Right lung (tissue), 5 donors: Measurements from ENCODE around the gene SYT9. TPM values are rescaled to one million over a fixed set of nuclear protein-coding genes. Genes with fewer than 3 reads are reported as not detected.

Source experiments
- DNase-seq, 2 donors: peaks; one replicate each; pipeline ENCODE4 v3.0.0-alpha.2; 2013
- polyA plus RNA-seq, 5 donors: library from polyadenylated mRNA; unstranded; fragments of 120-200 nt; gene quantifications; one replicate each; pipeline versions ENCODE4 v1.2.1 to v1.2.3, GENCODE V29; 2013; ENCODE audit warnings: inconsistent platforms in 1 of 5, low replicate concordance in 1 of 5; ENCODE audit not compliant: insufficient read length in 5 of 5, insufficient read depth in 1 of 5

SYT9 gene
- polyA plus RNA-seq, 5 donors: 0.12 to 0.16 (median 0.14) TPM

DNA sequence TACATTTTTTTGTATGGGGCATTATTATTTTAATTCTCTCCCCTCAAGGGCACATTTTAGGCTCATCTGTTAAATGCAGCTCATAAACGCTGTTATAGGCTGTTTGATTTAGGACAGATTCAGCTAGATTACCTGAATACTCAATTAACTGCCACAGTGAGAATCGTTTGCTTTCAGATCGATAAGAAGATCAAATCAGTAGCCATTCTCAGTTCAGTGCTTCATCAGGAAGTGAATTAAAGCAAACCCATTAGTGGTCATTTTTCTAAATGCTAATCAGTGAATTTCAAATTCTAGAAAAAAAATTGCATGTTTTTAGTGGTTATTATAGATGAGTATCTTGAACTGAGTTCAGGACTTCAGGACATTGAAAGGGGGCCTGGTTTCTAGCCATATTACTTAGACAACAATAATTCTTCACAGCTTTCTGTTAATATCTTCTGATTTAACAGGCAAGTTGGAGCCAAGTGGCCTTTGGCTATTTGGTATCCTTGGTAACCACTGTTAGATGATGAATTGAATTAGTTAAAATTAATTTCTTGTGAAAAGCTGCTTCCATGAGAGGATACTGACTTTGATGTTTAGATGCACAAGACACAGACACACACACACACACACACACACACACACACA lies 18.6 kb downstream of the SYT9 start:
- no peak for DNase-seq

DNA sequence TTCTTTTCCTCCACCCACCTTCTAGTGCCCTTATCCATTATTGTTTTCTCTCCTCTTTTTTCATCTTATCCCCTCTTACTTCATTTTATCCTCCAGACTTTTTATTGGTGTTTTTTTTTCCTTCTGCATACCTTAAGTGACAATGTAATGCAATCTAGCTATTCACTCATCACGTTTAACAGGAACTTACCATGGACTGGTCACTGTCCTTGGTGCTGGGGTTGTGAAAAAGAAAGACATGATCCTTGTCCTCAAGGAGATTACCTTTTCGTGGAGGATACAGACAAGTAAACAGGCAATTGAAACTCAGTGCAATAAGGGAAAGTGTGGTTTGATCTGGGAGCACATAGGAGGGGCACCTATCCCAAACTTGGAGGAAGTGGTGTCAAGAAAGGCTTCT lies 20.7 kb downstream of the SYT9 start:
- DNase-seq: no peak

DNA sequence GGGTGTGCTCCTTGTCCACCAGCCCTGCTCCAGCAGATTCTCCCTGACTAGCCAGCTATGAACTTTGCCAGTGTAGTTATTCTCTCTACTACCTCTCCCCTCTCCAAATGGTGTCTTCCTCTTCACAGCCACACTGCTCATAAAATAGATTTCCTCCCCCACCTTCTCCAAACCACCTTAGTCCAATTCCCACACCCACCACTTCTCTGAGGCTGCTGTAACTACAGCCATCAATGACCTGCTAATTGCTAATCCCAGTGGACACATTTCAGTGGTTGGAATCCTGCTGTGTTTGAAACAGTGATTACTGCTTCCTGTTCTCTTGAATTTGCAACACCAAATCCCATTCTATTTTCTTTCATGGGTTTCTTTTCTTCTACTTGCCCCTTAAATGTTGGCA lies 23.4 kb downstream of the SYT9 start:
- DNase-seq: no peak

DNA sequence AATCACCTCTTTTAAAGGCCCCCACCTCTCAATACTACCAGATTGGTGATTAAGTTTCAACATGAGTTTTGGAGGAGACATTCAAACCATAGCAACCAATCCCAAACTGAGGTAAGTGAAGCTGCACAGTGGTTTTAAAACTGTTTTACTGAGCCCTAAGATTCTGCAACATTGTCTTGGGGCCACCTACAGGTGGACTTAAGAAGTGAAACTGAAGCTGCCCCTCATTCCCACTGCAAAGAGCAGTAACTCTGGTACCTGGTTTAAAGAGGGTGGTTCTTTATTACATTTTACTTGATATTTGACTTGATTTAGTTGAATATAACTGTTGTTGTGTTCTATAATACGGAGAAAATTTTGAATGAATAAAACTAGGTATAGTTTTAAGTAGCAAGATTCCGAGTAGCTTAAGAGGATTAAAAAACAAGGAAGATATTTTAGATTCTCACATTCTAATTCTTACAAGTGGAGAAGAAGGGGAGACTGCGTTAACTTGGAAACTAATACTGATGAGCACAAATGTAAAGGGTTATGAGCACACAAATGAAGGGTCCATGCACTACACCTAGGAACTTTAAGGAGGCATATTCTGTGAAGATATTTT lies 26.7 kb downstream of the SYT9 start:
- DNase-seq: peak in 1 of 2 donors; percentile 1

DNA sequence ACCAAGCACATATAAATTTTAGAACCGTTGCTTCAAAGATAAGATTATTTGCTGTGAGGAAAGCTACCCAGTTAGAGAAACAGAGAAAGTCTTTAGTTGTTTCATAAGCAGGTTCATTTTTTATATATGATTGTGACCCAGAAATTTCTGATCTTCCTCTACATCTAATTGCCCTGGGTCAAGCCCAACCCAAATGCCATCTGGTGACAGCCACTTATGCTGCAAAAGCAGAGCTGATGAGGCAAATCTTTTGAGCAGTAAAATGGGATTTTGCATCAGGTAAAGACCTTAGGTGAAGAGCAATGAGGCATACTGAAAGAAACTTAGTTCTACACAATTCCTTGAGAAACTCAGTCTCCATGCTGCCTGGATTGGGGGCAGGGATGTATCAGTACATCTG lies 28.0 kb downstream of the SYT9 start:
- DNase-seq: no peak

DNA sequence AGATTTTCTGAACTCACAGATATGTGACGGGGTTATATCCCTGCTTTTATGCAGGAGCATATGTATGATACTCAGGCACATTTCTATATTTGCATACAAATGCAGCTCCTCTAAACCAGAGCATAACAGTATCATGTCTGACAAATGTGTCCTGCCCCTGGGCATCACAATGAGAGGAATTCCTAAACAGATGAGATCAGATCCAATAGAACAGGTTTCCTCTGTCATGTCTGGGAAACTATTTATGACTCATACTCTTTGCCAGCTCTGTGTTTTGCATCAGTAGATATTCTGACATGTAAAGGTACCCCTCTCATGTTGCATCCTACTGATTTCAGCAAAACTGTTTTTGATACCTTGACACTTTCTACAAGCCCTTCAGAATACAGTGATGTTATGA lies 29.4 kb downstream of the SYT9 start:
- no peak for DNase-seq

DNA sequence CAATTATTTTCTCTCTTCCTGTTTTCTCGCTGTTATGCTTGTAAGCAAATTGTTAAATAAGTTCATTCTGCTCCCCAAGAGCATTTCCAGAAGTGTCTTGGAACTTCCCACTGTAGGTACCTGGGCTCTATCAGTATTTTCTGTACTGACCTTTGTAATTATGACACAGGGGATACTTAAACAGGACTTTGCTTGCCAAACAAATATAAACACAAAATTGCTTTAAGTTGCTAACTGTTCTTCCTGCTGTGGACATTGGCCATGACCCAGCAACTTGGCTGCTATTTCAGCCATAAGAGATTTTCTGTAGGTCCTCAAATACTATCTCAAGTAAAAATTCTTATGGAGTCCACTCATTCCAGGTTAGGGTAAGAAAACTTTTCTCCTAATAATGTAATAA lies 30.1 kb downstream of the SYT9 start:
- no peak for DNase-seq

DNA sequence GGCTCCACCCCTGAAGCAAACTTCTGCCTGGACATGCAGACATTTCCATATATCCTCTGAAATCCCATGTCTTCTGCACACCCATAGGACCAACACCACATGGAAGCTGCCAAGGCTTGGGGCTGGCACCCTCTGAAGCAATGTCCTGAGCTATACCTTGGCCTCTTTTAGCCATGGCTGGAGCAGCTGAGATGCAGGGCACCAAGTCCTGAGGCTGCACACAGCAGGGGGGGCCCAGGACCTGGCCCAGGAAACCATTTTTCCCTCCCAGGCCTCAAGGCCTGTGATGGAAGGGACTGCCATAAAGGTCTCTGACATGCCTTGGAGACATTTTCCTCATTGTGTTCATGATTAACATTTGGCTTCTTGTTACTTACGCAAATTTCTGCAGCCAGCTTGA lies 34.5 kb downstream of the SYT9 start:
- DNase-seq: no peak

DNA sequence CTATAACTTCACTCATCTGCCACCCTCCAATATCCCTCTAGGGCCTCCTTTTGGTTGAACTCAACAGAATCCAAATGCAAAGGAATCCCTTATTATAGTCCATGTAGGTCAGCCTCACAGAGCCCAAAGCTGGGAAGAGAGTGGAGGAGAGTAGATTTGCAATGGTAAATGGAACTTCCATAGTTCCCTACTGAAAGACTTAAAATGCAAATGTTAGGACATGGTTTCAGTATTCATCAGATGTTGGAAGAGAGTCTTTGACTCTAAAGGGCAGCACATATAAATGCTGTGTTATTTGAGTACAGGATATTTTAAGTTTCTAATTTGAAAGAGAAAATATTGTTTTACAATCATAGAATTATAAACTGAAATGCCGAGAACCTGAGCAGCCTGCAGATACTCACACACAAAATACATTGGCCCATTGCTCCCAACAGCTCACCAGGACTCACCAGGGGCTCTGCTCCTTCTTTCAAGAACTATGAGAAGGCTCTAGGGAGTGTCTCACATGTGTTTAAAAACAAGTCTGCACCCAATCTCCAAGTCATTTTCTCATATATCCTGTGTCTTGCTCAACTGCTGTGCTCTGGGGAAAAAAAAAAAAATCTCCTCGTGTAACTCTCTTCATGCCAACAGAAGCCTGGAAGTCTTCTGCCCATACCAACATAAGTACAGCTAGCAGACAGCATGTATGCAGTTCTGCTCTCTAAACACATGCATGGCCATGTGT lies 39.6 kb downstream of the SYT9 start:
- DNase-seq: no peak

DNA sequence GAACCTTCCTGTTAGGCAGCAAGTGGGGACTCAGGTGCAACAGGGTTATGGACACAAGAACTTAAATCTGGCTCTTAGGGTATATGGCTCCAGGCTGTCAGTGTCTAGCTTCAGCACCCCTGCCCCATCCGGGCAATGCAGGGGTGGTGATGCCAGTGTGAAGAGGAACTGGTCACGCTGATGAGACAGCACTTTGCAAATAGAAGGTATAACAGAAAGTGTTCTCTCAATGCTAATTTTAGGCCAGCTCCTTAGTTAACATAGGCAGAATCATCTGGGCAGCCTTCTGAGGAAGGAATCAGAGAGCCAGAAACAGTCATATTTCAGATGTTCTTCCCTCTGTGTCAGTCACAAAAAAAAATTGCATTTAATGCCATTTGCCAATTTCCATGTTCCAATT lies 41.2 kb downstream of the SYT9 start:
- no peak for DNase-seq

DNA sequence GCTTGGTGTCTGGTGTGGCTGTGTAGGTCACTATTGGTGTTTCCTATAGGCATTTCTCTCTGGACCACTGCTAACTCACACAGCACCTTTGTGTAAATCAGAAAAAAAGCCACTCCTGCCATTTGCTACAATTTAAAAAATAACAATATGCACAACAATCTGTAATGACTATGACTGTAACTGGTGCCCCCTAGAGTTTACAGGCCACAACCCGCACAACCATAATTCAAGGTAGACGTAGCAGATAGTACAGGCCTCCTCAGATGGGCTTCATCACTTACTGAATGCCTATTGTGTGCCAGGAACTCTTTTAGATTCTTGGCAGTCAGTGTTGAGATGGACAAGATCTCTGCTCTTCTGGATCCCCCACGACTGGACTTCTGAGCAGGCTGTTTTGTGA lies 47.7 kb downstream of the SYT9 start:
- DNase-seq: no peak

DNA sequence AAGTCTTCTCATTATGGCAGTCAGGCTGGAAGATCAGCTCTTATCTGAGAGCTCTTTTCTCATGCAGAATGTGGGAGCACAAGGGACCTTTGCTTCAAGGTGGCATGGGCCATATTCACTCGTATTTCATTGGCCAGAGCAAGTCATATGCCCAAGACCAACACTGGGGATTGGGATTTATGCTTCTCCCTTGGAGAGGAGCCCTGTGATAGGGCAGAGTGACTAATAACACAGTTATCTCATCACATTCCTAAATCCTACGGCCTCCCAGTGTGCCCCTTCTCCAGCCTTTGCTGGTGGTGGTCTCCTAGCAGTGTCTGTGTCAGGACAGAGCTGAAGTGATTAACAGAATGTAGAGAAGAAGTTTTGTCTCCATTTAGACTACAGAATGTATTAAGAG lies 48.6 kb downstream of the SYT9 start:
- DNase-seq: no peak

DNA sequence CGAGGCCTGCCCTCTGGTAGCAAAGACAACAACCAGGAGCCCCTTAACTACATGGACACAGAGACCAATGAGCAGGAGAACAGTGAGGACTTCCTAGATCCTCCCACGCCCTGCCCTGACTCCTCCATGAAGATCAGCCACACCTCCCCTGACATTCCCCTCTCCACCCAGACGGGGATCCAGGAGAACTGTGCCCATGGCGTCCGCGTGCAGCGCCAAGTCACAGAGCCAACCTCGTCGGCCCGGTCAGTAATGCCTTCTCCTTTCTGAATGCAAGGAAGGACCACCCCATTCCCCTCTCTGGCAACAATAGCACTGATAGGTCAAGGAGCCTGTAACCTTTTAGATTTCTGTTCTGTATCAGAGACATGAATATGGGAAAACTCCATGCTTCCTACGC lies 51.4 kb downstream of the SYT9 start:
- DNase-seq: no peak

DNA sequence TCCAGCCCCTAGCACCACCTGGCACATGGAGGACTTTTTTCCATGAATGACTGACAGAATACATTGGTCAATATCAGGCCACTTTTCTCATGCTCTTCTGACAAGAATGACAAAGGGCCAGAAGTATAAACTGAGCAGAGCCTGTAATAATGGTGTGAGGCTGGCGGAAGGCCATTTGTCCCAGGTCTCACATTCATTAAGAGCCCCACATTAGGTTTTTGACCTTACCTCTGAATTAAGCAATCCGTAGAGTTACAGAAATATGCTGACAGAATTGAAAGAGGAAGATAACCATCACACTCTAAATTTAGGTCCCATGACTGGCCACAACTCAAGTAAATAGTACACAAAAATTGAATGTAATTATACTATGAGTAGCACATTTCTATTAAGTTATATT lies 55.2 kb downstream of the SYT9 start:
- DNase-seq: no peak

DNA sequence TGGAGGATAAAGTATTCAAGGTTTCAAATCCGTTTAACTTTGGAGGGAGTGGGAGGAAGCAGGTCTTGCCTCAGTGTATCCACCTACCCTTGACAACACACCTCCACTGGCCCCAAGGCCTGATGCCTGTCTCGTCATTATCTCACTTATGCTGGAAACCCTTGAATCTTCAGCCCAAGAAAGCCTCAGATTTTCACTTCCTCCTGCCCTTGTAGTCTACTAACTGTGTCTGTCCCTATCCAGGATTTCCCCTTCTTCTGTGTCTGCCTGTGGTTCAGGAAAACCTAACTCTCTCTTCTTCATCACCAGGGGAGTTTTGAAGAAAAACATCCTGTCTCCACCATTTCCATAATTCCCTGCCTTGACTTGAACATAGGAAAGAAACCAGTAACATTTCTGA lies 56.1 kb downstream of the SYT9 start:
- DNase-seq: no peak

DNA sequence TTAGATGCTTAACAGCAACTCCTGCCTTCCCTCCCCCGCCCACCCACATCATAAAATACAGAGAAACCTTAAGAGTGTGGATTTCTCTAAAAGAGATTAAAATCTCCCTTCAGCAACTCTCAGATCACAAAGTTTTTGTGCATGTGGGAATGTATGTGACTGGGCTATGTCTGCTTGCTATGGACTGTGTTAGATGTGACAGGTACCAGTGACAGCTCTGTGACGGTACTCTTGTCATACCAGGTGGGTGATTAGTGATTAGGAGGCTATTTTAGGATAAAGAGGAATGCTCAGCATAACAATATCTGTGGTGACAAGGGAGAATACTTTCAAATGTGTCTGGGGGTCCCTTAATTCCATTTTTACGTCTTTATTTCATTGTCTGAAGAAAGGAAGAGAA lies 60.2 kb downstream of the SYT9 start:
- DNase-seq: no peak

DNA sequence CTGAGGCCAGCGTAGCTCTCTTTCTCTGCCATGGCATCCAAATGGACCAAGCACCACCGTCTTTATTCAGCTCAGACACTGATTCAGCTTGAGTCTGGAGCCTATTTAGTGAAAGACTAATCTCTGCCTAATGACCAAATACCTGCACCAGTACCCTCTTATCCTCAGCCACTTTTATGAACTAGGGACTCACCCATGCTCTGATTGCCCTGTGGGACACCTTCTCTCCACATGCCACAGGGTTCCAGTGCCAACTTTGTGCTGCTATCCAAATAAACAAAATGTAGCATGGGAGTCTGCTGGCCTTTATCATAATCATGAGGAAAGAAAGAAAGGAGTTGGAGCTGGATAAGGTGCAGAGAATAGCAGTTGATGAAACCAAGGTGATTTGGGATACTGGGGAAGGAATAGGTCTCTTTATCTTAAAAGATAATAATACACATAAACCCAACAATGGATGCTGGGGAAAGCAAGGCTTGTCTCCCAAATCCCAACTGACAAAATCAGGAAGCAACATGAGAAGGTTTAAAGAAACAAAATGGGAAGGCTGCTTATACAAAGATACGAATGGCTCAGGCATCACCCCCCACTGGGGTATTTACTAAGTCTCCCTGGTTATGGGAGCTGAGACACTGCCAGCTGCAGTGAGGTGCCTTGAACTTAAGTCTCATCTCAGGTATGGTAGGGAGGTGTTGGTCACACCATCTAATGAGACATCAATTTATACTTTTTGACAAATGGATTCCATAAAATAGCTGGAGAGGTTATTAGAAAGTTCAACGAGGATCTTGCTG lies 63.3 kb downstream of the SYT9 start:
- DNase-seq: no peak

DNA sequence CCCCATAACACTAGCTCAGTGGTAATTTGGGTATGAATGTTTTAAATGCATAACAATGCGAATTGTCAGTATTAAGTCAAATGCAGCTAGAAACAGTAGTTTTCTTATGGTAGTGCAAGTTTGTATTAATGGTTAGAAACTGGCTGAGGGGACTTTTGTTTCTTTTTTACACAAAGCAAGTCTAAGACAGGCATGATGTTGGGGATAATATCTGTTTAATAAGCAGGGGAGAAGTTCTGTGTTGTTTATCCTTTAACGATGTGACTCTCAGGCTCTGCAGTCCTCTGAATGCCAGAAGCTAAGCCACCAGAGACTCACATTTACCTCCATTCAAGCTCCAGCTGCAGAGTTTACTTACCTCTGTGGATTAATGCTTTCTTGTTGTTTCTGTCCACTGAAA lies 67.8 kb downstream of the SYT9 start:
- DNase-seq: no peak

DNA sequence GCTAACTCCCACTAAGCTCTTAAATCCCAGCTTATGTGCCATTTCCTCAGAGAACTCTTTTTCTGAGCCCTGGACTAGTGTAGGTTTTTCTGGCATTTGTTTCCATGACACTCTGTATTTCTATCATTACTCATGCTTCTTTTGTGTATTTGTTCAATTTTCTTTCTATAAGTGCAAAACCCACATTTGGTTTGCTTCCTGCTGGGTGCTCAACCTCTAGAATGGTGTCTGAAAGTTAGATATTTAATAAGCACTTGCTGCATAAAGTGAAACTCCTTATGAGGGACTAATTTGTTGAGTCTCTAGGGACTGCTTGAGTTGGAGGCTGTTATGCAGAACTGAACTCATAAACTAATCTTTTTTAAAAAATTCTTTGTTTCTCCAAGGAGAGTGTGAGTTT lies 68.6 kb downstream of the SYT9 start:
- DNase-seq: no peak

DNA sequence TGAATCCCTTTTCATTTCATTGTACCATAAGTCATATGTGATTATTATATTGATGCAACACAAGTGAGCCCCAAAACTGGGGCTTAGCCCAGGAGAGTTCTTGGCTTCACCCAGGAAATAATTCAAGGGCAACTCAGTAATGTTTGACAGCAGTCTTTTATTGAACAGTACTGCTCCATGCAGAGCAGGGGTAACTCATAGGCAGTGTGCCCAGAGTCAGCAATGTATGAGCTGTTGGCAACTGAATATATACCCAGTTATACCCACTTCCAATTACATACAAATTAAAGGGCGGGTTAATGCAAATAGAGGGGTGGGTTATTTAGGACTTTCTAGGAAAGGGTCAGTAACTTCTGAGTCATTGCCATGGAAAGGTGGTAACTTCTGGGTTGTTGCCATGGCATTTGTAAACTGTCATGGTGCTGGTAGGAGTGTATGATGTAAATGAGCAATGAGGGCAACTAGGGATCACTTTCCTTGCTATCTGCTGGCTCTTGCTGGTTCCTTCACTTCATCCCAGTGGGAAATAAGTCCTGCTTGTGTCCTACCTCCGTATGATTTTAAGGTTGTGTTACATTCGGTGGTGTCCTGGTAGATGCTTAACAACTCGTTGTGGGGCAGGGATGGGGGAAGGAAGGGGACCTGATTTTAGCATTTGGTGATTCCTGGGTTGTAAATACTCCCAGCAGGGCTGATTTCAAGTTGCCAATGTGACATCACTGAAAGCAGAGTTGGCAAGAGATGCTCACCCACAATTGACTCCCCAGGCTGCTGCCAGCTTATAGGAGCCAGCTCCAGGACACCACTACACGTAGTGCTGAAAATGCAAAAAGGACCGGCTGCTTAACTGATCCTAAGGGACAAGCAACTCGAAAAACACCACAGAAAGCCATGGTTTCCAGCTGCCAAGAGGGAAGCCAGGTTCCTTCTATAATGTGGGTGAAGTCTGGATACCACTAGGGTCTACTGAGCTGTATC lies 70.1 kb downstream of the SYT9 start:
- DNase-seq: no peak

DNA sequence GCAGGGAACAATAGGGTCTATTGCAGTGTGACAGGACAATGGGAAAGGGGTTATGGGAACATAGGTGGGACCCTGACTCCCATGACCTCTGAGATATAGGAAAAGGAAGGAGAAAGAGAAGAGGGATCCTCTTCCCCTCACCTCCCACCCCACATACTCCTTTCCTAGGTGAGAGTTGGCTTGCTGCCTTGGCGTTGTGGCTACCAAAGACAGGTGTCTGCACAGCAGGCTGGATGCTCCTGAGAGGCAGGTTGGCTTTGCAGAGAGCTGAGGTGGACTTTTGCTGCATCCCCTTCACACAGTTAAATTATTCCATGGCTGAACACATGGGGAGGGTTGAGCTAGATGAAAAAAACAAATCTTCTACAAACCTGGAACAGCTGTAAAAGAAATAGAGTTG lies 80.7 kb downstream of the SYT9 start:
- no peak for DNase-seq

DNA sequence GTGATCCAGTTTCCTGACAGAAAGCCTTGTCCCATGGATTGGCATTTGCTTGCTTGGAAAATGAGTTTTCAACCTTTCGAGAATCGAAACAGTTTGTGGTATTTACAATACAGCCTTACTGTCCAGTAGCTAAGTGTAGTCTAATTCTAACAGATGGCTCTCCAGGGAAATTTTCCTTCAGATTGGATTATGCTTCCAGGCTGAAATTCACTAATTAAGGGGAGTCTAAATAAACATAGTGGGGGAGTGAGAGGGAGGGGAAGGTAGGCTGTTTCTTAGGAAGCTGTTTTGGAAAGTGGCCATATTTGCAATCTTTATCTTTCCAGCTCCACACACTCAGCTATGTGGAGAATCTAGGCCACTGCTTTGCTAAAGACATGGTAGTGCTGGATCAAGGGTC lies 81.3 kb downstream of the SYT9 start:
- DNase-seq: no peak
